GM21447 (cell line): ENCODE measurements around the gene OGFOD1.

Experiments used
- ATAC-seq: cut with Tn5 transposase; IDR thresholded peaks from one replicate; pipeline ENCODE4 v1.9.1; 2021; ENCODE audit not compliant: unreplicated experiment

The OGFOD1 gene

GRCh38 chr16:56426585-56426984 lies 24.8 kb upstream of the OGFOD1 start:
- ATAC-seq = no peak

- ATAC-seq = no peak
Measured at GRCh38 chr16:56428091-56428490, 23.3 kb upstream of the OGFOD1 start.

GRCh38 chr16:56436258-56436657 lies 15.1 kb upstream of the OGFOD1 start:
- no peak for ATAC-seq

GRCh38 chr16:56438038-56438437 lies 13.3 kb upstream of the OGFOD1 start:
- ATAC-seq = no peak

DNA sequence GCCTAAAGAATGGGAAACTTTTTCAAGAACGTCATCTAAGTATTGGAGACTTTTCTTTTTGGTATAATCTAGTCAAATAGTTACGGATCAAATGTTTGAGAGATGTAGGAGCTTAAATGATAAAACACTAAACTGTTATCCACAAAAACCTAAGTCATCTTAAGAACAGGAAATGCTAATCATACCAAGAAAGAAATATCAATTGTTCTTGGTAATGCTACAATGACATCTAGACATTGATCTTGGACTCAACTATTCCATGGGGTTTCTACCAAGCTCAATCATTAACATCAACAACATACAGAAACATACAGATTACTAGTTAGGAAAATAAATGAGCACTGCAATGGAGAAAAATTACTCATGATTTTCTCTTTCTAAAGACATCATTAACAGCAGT lies 4.1 kb upstream of the OGFOD1 start:
- ATAC-seq = no peak

- no peak for ATAC-seq
Measured at GRCh38 chr16:56448005-56448404, 3.3 kb upstream of the OGFOD1 start.

DNA sequence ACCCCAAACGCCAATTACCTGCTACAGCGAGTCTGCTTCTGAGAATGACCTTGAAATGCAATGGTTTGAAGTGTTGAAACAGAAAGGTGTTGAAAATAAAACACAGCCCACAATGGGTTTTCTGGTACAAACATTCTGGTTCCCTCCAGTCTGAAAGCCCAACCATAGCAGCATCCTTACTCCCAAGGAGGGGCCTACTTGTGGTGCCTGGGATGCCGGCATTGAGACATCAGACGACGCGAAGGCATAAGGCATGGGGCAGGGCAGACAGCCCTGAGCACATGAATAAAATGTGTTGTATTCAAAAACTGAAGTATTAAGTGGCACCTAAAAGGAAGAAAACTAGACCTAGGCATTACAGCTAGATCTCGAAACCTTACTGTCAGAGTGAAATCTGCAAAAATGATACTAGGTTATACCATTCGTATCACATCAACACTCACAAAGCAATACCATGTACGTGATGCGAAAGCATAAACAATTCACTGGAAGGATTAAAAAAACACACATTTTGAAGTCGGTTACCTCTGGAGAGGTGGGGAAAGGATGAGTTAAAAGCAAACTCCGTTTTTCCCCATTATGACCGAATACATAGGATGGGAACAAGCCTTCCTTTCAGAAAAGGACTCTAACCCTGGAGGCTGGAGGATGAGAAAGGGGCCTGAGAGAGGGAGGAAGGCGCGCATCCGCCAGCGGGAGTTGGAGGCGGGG lies 924 bp upstream of the OGFOD1 start:
- ATAC-seq = peak; percentile 34

GRCh38 chr16:56451753-56452689 lies 667 bp downstream of the OGFOD1 start:
- peak; percentile 30 for ATAC-seq

DNA sequence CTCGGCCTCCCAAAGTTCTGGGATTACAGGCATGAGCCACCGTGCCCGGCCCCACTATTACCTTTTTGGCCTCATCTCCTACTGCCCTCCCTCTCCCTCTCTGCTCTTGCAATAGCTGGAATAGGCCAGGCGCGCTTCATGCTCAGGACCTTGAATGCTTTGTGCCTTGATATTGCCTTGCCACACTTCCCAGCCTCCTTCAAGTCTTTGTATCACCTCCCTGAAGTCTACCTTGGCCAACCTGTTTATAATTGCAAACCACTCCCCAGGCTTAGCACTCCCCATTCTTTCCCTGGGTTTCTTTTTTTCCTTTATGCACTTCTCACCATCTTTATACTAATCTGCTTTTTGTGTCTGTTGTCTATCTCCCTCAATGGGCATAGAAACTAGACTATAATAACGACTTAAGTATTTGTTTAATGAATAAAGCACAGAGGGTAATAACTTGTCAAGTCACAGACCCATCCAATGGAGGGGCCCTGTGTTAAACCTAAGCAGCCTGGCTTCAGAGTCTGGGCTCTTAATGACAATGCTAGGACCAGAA lies 6.6 kb downstream of the OGFOD1 start:
- ATAC-seq = no peak

GRCh38 chr16:56460101-56460500 lies 8.7 kb downstream of the OGFOD1 start:
- ATAC-seq = no peak

- no peak for ATAC-seq
Measured at GRCh38 chr16:56462064-56462796, 10.9 kb downstream of the OGFOD1 start.

DNA sequence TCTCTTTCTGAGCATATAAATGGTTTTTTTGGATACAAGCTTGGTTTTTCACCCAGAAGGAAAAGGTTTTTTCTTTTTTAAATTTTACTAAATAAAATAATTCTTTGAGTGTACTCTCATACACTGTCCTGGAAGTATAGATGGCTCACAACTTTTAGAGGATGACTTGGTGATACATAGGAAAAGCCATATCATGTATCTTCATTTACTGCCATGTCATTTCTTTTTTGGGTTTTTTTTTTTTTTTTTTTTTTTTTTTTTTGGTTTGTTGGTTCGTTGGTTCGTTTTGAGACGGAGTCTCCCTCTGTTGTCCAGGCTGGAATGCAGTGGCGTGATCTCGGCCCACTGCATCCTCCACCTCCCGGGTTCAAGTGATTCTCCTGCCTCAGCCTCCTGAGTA lies 11.8 kb downstream of the OGFOD1 start:
- no peak for ATAC-seq

GRCh38 chr16:56466344-56466743 lies 15.0 kb downstream of the OGFOD1 start:
- no peak for ATAC-seq

DNA sequence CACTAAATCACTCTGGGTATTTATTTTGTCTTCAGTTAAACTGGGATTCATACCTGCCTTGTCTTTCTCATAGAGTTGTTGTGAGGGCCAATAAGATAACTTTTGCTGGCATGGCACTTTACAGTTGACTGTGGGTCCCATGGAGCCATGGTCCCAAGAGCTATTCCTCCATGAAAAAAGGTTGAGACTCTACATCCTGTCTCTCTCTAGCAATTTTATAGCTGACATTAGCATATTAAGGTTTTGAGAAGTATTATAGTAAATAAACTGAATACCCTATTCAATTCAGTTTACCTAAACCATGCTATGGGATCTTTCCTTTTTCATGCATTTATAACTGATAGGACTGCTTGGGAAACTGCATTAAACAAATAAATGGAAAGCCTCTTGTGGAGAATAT lies 17.4 kb downstream of the OGFOD1 start:
- ATAC-seq = no peak

DNA sequence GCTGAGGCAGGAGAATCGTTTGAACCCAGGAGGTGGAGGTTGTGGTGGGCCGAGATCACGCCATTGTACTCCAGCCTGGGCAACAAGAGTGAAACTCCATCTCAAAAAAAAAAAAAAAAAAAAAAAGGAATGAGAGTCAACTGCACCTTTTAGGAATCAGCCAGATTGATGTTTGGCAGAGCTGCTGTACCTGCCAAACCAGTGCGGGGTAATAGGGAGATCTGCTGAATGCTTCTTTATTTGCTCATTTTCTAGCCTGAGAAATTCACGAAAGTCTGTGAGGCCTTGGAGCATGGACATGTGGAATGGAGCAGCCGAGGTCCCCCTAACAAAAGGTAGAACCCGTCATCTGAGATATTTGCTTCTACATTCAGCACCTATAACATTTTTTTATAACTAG lies 18.4 kb downstream of the OGFOD1 start:
- ATAC-seq = no peak

DNA sequence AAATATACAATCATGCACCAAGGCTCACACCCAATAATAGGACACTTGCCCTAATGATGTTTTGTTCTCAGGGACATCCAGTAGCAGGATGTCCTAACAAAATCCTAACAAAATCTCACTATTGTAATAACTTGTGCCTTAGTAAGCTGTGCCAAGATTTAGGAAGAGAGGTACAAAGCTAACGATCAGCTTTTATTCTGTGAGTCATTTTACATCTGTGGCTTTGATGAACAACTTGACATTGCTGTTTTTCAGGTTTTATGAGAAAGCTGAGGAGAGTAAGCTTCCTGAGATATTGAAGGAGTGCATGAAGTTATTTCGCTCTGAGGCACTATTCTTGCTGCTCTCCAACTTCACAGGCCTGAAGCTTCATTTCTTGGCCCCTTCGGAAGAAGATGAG lies 18.9 kb downstream of the OGFOD1 start:
- ATAC-seq = no peak

- no peak for ATAC-seq
Measured at GRCh38 chr16:56470666-56471065, 19.3 kb downstream of the OGFOD1 start.

- no peak for ATAC-seq
Measured at GRCh38 chr16:56475201-56475600, 23.8 kb downstream of the OGFOD1 start.

- ATAC-seq = no peak
Measured at GRCh38 chr16:56477096-56477878, 25.9 kb downstream of the OGFOD1 start.

GRCh38 chr16:56478281-56479049 lies 27.1 kb downstream of the OGFOD1 start:
- no peak for ATAC-seq
